Measurements from ENCODE around the gene CEP104.

CEP104 gene

DNA sequence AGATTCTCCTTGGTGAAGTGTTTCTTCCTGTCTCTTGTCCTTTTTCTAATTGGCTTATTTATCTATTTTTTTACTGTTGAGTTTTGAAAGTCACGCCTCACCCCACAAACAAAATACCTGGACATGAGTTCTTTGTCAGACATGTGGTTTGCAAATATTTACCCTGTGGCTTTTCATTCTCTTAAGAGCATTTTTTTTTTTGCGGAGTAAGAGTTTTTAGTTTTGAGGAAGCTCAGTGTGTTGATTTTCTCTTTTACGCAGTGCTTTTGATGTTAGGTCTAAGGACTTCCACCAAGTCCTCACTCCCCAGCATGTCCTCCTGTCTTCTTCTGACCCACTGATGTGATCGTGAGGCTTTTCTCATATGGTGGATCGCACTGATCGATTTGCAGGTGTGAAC is 7.9 kb upstream of the CEP104 start:
- no peak for DNase-seq

DNA sequence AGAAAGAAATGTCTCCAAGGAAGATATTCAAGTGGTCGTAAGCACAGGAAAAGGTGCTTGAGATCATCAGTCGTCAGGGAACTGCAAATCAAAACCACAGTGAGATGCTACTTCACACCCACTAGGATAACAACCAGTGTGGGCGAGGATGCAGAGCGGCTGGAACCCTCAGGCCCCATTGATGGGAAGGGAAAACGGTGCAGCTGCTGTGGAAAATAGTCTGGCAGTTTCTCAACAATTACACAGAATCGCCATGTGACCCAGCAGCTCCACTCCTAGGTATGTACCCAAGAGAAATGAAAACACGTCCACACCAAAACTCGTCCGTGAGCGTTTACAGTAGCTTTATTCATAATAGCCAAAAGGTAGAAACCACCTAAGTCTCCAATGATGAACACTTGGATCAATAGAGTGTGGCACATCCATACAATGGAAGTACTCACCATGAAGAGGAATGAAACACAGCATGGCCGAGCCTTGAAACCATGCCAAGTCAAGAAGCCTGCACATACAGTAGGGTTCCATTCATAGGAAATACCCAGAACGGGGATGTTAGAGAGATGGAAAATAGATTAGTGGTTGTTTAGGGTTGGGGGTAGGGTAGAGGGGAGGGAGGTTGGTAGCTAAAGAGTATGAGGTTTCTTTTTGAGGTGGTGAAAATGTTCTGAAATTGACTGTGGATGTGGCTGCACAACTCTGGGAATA is 6.4 kb upstream of the CEP104 start:
- no peak for DNase-seq

DNA sequence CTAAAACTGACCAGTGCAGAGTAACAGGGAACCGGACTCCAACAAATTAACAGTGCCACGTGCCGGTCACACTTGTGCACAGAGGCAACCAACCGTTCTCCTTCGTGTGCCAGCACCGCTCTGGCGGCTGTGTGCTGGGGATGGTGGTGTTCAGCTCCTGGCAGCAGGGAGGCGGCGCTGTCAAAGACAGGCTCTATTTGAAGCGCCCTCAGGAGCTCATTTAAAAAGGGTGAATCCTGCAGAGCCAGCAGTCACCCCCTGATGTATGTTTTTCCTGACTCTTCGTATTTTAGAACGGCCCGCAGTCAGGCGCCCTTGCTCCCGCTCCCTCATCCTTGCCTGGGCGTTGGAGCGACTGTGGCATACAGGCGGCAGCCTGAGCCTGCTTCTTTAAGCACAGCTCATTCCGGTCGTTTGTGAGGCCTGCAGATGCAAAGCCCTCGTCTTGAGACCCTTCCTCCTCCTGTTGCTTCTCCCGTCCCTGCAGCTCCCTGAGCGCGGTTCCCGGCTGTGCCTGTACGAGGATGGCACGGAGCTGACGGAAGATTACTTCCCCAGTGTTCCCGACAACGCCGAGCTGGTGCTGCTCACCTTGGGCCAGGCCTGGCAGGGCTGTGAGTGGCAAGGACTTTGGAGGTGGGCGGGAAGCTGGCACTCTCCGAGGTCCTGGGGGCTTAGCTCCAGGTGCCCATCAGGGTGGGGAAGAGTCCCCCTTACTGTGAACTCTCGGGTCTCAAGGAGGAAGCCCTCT is 1.4 kb upstream of the CEP104 start:
- DNase-seq: peak; percentile 2

DNA sequence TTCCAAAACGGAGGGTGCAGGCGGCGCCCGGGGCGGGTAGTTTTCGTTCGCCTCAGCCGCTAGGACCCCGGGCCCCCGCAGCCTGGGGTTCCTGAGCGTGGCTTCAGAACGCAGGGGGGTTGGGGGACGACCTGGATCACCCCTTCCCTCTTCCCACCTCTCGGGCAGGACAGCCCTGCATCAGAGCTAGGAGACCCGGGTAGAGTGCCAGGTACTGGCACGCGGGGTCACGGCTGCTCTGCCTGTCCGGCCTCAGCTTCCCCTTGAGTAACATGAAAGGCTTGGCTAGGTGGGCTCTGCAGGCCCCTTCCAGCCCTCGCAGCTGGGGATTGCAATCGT is 749 bp upstream of the CEP104 start:
- no peak for DNase-seq

DNA sequence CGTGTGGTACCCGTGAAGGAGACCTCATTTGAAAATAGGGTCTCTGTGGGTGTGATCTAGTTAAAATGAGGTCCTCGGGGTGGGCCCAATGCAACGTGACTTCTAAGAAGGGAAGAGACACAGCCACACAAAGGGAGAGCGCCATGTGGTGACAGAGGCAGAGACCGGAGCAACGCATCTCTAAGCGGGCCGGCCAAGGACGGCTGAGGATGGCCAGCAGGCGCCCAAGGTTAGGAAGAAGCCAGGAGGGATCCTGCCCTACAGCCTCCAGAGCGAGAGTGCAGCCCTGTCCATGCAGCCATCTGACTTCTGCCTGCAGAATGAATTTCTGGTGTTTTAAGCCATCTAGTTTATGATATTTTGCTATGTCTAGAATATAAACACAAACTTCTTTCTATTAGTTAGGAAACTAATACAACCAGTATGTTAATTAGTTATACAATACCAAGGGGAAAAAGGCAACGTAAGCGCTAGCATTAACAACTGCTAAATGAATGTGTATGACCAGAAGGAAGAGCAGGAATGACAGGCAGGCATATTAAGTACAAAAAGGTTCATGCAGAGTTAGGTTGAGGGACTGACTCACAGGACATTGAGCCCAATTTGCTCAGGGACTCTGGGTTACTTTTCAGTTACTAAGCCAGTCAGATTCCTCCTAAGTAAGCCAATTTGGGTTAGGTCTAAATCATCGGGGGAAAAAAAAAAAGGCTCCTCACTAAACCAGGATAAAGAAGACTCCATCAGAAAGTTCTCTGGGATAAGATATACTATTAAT is 4.1 kb downstream of the CEP104 start:
- DNase-seq: no peak

DNA sequence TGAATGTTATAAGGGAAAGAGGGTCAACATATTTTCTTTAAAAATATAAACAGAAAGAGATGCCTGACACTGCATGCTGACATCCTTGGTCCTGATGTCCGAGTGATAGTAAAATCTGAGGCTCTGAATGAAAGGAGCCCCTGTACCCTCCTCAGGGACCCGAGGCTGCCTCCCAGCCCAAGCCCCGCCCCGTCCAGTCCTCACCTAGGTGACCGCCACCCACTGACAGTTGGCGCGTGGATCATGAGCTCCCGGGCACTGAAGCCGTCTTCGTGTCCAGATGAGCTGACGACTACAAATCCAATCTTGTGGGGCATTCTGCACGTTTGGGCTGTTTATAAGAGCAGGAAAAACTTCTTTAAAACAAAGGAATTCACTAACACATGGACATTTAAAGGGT is 4.9 kb downstream of the CEP104 start:
- no peak for DNase-seq

DNA sequence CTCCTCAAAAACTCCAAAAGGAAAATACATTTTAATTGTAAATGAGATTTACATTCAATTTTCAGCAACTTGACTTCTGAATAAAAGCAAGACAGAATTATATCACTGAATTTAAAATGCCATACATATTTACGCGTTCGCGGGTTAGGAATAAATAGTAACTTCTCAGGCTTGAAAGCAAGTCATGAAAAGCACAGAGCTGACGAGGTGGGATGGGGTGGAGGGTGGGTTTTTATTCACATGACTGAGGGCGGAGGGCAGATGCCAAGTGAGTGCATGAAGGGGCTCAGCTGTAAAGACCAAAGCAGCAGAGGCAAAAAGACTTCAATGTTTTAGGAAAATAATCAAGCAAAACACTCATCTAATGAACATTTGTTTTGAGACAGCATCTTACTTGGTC is 5.7 kb downstream of the CEP104 start:
- no peak for DNase-seq

DNA sequence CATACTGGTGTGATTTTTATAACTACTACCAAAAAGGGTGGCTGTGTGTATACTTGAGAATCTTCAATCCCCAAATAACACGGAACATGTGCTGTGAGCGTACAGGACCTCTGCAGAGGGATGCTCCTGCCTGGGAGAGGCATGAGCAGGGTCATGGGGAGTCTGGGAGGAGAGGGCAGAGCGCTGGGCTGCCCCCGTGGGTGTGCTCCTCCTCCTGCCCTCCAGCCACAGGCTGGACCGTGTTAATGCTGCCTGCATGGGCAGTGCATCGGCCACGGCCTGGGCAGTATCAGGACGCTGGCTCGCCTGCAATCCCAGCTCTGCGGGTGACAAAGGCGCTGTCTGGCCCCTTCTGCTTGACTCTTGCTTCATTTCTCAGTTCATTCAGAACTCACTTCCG is 6.2 kb downstream of the CEP104 start:
- DNase-seq: no peak

DNA sequence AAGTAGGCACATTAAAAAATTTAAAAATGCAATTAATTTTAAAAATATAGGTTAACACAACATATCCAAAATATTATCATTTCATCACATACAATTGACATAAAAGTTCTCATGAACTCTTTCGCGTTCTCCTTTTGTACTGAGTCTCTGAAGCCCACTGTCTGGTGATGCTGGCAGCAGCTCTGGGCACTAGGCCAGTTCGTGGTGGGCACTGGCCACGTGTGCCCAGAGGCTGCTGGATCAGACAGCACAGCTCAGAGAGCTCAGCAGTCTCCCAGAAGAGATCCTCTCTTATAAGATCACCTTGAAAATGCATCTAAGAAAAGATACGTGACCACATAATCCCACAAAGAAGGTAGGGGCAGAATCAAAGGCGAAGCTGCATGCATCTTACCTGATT is 9.9 kb downstream of the CEP104 start:
- DNase-seq: no peak

DNA sequence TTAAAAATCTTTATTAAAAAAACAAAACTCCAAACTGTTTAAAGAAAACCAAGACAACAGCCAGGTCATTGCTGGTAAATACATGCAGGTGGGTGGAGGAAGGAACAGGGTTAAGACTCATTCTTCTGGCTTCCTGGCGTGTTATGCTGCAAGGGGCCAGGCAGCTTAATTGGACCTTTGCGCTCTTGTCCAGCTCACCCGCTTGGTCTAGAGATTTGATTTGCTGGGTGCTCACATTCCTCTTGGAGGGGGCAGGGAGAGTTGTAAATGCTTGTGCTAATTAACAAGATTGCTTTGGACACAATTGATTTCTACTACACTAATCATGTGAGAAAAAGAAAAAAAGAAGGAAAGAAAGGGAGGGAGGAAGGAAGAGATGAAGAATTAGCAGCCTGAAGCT is 10.5 kb downstream of the CEP104 start:
- no peak for DNase-seq

DNA sequence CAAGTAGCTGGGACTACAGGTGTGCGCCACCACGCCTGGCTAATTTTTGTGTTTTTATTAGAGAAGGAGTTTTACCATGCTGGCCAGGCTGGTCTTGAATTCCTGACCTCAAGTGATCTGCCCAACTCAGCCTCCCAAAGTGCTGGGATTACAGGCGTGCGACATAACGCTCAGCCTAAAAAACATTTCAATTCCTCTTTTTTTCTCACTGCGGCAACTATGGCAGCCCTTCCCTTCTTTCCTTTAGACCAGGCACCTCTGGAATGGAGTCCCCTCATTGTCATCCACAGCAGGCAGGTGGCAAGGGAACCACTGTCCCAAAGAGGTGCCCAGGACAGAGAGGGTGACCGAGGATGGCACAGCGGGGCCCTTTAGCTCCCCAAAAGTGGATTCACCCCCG is 14.1 kb downstream of the CEP104 start:
- DNase-seq: peak; percentile 6

DNA sequence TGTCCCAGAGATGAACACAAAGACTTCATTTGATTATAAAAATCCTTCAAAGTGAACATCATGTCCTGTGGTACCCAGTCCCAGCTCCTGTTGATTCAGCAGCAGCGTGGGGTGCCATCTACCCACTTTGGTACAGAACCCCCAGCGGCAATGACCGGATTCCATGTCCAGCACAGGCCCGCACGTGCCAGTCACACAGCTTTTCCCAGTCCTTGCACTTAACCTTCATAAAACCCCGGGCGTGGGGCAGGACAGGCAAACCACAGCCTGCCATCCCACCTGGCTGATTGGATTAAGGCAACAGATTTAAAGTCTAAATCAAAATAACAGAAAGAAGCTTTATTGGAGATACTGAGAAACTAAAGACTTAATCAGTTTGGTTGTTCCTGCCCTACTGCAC is 15.5 kb downstream of the CEP104 start:
- no peak for DNase-seq

DNA sequence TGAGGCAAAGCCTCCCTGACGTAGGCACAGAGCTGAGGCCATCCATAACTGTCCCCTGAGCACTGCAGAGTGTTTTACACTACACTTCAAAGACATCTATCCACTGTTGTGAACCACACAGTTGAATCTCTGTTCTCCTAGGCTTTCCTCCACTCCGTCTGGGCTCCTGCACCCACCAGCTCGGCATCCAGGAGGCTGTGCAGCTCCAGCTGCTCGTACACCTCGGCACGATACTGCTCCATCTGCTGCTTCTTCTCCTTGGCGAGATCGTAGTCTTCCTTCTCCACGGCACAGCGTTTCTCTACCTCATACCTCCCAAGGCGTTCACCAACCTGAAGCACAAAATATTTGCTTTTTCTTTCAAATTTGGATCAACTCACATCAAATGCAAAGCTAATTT is 18.2 kb downstream of the CEP104 start:
- DNase-seq: no peak

DNA sequence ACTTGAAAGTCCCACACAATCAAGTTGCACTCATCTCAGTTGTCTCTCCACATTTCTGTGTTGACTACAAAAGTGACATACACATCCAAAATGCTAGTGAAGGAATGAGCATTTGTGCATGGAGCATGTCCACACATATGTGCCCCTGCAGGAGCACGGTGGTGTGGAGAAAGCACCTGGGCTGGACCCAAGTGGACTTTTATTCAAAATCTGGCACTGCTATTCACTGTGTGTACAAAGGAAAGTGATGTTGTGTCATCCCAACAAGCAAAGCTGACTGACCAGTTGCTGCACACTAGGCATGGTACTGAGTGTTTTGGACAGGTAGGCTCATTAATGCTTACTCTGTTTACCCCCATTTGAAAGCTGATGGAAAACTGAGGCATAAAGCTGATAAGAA is 19.3 kb downstream of the CEP104 start:
- no peak for DNase-seq

DNA sequence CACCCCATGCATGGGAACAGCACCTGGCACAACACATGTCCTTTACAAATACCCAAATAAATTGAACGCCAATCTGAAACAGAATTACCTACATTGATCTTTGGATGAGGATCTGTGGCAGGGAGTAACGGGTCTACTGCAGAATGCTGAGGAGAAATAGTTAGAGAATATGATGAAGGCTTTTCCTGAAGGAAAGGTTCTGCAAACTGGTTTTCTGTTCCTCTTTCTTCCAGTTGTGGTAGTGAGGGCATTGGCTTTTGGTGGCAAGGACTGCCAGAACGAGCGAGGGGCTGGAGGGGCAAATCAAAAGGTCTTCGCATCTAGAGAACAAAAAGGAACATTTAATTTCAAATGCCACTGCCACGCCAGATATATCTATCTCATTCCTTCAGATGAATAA is 19.8 kb downstream of the CEP104 start:
- no peak for DNase-seq

DNA sequence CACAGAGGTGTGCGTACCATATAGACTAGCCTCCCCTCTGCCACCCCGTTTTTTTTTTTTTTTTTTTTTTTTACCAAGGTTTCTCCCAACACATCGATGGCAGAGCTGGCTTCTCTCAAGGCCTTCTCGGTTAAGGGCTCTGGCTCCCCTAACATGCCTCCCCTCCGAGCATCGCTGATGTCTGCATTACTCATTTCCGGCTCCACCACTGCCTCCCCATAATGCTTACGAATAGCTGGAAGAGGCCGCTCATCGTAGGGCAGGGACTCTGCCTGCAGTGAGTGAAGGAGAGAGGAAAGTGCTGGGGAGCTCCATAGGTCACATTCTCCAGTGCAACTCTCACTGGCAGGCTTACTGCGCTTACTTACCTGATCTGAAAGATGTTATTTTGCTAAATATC is 20.6 kb downstream of the CEP104 start:
- no peak for DNase-seq

DNA sequence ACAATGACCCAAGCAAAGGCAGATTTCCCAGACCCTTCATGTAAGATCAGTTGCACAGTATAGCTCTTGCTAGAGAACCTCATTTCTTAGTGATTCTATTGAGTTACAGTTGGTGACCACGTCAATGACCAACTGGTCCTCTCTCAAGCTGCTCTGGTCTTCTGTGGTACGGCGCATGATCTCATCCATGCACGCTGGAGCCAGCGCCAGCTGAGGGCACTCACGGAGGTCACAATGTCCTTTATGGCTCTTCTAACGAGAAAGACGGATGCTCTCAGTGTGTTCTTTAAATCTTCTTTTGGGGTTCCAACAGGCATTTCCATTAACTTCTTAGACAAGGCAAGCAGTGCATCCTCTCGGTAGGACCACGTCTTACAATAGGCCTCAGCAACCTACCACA is 22.3 kb downstream of the CEP104 start:
- no peak for DNase-seq

DNA sequence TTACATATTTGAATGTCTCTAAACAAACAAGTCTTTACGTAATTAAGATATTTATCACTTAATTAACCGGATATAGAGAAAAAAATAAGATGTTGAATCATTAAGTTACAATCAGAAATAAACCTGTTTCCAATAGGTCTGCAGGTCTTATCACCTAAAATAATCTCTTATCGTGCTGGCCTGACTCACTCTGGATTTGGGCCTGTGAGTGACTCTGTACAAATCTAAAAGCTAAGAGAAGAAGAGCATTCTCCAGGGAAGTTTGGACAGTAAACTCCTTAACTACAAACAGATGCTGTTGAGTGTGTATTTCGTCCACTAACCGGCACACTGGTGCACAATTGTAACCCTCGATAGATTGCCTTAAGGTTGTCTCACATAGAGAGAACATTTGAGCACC is 25.3 kb downstream of the CEP104 start:
- DNase-seq: no peak

DNA sequence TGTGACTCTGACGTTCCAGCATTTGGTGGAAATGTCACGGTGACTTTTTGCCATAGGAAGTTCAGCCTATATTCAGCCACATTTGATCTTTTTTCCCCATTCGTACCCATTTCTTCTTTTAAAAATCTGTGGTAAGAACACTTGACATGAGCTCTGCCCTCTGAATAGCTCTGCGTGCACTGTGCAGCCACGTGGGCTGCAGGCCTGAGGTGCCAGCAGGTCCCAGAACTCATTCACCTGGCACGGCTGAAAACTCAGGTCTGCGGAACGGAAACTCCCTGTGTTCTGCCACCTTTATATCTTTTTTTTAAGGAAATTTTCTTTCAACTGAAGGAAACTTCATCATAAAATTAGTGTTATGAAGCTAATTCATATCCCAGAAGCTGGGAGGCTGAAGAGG is 28.6 kb downstream of the CEP104 start:
- DNase-seq: no peak

DNA sequence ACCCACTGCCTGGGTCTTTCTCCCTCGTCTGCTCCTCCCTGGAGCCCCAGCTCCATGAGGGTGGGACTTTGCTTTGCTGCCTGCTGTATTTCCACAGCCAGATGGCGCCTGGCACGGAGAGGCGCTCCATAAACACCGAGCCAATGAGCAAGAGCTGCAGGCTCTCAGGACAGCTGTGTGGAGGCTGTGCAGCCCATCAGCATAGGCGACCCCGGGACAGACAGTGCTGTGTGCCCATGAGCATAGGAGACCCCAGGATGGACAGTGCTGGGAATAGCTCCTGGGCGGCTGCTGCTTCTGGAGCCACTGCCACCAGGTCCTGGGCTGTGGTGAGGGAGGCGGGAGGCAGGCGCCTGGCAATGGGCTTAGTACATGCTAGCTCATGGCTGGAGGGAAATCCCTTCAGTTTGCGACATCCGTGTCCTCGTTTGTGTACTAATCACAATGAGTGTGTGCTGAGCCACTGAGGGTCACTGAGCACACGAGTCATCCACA is 29.2 kb downstream of the CEP104 start:
- DNase-seq: no peak

DNA sequence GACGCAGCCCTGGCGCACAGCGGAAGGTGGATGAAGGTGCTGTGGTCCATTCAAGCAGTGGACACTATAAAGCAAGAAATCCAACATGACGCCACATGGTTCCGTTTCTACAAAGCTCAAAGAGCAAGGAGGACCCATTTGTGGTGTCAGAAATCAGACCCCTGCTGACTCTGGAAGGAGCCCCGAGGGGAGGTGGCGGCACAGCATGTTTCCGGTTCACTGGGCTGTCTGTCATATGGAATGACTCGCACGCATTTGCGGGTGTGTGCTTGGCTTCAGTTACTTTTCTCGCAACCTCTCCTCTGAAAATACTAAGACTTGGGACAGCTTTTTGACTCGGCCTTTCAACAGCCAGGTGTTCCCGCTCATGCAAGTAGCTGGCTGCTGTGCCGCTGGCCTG is 31.7 kb downstream of the CEP104 start:
- DNase-seq: no peak

DNA sequence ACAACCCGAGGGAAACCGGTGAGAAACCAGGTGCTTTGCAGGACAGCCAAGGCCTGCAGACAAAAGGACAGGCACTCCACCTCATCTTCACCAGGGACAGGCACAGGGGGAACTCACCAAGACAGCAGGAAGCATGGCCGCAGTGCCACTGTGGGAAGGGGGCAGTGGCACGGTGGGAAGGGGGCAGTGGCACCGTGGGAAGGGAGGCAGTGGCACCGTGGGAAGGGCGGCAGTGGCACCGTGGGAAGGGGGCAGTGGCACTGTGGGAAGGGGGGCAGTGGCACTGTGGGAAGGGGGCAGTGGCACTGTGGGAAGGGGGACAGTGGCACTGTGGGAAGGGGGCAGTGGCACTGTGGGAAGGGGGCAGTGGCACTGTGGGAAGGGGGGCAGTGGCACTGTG is 32.4 kb downstream of the CEP104 start:
- no peak for DNase-seq

DNA sequence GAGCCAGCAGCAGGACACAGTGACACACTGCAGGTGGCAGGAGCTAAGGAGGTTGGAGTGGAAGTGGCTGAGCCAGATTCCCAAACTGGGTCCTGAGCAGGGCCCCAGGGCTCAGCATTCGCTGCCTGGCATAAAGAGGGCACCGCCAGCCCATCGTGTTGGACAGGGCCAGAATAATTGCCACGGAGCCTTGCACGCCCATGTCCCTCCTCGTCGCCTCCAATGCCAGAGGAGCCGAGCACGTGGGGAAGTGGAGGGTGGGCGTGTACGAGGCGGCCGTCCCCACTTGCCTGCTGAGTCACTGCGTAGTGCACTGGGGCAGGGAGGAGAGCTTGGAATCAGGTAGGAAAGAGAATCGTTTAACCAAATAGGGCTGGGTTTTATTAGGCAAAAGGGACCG is 34.6 kb downstream of the CEP104 start:
- DNase-seq: no peak

DNA sequence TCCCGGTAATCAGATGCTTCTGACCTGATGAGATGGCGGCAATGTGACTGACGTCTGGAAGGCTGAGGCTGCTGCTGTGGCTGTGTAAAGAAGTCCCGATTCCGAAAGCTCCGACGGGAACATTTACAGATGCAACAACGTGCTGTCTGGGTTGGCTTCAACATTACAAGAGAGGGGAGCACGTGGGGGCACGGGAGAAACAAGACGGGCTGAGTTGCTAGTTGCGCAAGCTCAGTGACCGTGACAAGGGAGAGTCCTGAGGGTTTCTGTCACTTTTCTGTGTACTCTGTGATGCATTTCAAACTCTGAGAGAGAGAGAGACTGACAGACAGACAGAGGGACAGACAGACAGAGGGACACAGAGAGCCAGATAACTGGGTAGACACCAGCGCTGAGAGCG is 35.1 kb downstream of the CEP104 start:
- DNase-seq: no peak
